ENCODE data around the gene CADPS2.

DNA sequence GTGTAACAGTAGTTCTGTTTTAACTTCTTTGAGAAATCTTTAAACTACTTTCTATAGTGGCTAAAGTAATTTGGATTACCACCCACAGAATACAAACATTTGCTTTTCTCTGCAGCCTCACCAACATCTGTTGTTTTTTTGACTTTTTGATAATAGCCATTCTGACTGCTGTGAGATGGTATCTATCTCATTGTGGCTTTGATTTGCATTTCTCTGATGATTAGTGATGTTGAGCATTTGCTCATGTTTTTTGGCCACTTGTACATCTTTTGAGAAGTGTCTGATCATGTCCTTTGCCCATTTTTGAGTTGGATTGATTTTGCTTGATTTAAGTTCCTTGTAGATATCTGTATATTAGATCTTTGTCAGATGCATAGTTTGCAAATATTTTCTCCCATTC lies 254.0 kb downstream of the CADPS2 start:
- TF ChIP-seq, protein P1, sequence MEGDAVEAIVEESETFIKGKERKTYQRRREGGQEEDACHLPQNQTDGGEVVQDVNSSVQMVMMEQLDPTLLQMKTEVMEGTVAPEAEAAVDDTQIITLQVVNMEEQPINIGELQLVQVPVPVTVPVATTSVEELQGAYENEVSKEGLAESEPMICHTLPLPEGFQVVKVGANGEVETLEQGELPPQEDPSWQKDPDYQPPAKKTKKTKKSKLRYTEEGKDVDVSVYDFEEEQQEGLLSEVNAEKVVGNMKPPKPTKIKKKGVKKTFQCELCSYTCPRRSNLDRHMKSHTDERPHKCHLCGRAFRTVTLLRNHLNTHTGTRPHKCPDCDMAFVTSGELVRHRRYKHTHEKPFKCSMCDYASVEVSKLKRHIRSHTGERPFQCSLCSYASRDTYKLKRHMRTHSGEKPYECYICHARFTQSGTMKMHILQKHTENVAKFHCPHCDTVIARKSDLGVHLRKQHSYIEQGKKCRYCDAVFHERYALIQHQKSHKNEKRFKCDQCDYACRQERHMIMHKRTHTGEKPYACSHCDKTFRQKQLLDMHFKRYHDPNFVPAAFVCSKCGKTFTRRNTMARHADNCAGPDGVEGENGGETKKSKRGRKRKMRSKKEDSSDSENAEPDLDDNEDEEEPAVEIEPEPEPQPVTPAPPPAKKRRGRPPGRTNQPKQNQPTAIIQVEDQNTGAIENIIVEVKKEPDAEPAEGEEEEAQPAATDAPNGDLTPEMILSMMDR (conservative IDR thresholded peaks at IDR 0.05; ENCODE audit: low read length): no peak
- no peak for TF ChIP-seq EZH2phosphoT487 (IDR thresholded peaks at IDR 0.05; ENCODE audit: borderline replicate concordance, low read depth, low read length)
